Lower lobe of right lung (tissue), 2 donors: ENCODE data around the gene SLC9A8. TPM values are rescaled to one million over a fixed set of nuclear protein-coding genes. Genes with fewer than 3 reads are reported as not detected.
A peak's percentile ranks its signal among the peaks of the same experiment; 100 is the strongest.

Experiments
- ATAC-seq, 2 donors: fragments of 200-7000 bp; cut with Tn5 transposase; one replicate each; pipeline ENCODE4 v1.9.1; 2020 to 2022; ENCODE audit warnings: mild to moderate bottlenecking in 2 of 2, moderate library complexity in 2 of 2
- DNase-seq: peaks from one replicate; pipeline ENCODE4 v3.0.0-alpha.2; 2020
- H3K27ac ChIP-seq: fragments of 200-600 bp; one replicate; pipeline ENCODE4 v1.8.0; 2022
- H3K27me3 ChIP-seq: fragments of 200-600 bp; one replicate; pipeline ENCODE4 v1.8.0; 2022; ENCODE audit warnings: low read depth
- H3K36me3 ChIP-seq: fragments of 200-600 bp; one replicate; pipeline ENCODE4 v1.8.0; 2022; ENCODE audit warnings: mild to moderate bottlenecking
- H3K4me1 ChIP-seq: fragments of 200-600 bp; one replicate; pipeline ENCODE4 v1.8.0; 2022
- H3K4me3 ChIP-seq: fragments of 200-600 bp; one replicate; pipeline ENCODE4 v1.8.0; 2022; ENCODE audit warnings: mild to moderate bottlenecking
- H3K9me3 ChIP-seq: fragments of 200-600 bp; one replicate; pipeline ENCODE4 v1.8.0; 2022
- intact Hi-C: fragments of 100-400 bp; cut with DNase I; formaldehyde crosslinking; loops from one replicate; pipeline ENCODE4 v1.11.0; 2022
- total RNA-seq: library from RNA; stranded (reverse); fragmentation: NEBNext Ultra II Directional; extraction: Animal tissue kit (Norgen Biotek cat#: 25700); gene quantifications from one replicate; pipeline ENCODE4 v1.2.1, GENCODE V29; 2021
- TF ChIP-seq, protein P1 (sequence below): fragments of 200-600 bp; IDR thresholded peaks from one replicate; pipeline ENCODE4 v1.8.0; 2022; ENCODE audit warnings: antibody characterized with exemption, mild to moderate bottlenecking
- donor health status: DM: no; HTN: yes; CAD: no; lungs with severe emphysema.

Gene SLC9A8
- total RNA-seq, 1 donor from 2014 or later = 17.7 TPM

DNA sequence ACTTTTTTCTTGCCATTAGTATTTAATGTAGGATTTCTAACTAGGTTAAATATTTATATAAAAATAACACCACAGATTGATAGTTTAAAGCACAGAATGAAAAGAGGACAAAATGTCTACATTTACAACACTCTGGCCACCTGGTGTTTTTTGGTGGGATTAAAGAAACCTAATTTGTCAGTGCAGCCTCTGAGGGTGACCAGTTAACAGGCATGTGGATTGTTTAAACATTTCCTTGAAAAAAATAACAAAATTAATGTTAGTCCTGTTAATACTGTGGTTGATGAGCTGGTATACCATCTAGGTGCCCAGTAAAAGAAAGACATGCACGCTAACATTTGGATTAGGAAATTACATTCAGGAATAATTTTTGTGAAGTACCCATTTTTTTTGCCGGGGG is 8.8 kb downstream of the SLC9A8 start:
- TF ChIP-seq, protein P1, sequence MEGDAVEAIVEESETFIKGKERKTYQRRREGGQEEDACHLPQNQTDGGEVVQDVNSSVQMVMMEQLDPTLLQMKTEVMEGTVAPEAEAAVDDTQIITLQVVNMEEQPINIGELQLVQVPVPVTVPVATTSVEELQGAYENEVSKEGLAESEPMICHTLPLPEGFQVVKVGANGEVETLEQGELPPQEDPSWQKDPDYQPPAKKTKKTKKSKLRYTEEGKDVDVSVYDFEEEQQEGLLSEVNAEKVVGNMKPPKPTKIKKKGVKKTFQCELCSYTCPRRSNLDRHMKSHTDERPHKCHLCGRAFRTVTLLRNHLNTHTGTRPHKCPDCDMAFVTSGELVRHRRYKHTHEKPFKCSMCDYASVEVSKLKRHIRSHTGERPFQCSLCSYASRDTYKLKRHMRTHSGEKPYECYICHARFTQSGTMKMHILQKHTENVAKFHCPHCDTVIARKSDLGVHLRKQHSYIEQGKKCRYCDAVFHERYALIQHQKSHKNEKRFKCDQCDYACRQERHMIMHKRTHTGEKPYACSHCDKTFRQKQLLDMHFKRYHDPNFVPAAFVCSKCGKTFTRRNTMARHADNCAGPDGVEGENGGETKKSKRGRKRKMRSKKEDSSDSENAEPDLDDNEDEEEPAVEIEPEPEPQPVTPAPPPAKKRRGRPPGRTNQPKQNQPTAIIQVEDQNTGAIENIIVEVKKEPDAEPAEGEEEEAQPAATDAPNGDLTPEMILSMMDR = no peak

DNA sequence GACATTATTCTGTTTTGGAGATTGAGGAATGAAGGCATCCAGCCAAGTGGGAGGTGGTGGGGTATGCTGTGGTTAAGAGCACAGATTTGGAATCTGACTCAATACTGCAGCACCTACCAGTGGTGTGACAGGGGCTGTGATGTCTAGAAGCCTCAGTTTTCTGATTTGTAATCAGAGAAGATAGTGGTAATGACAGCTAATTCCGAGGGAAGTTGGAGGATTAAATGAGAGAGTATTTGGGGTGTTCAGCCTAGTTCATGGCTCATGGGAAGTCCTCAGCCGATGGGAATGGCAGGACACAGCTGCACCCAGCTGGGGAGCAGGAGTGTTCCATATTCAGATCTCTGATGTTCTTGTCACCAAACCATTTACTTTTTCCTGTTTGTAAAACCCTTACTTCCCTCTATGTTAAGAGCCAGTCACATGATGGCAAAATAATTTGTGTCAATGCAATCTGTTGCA is 9.3 kb downstream of the SLC9A8 start:
- ATAC-seq (peak; percentile 8 to 54), DNase-seq (no peak)
- Histone ChIP-seq H3K36me3 (peaks cover 65% of the 10 kb centered on the region), H3K4me3 (no peak overlapping the region), H3K27ac (peak overlapping the region; percentile 20), H3K9me3 (no peaks in the 10 kb centered on the region), H3K4me1 (peaks cover 40% of the 10 kb centered on the region), H3K27me3 (no peaks in the 10 kb centered on the region)
- intact Hi-C loops = no loop called here
- TF ChIP-seq, protein P1 = no peak

More for the DNA sequence above, 8.8 kb downstream of the SLC9A8 start:
- Histone ChIP-seq H3K9me3 (no peaks in the 10 kb centered on the region), H3K36me3 (peaks cover 64% of the 10 kb centered on the region), H3K4me3 (no peak overlapping the region), H3K27ac (peak overlapping the region; percentile 20), H3K4me1 (peaks cover 39% of the 10 kb centered on the region), H3K27me3 (no peaks in the 10 kb centered on the region)
- no peak for DNase-seq
- ATAC-seq = no peak
- intact Hi-C loops = no loop called here

DNA sequence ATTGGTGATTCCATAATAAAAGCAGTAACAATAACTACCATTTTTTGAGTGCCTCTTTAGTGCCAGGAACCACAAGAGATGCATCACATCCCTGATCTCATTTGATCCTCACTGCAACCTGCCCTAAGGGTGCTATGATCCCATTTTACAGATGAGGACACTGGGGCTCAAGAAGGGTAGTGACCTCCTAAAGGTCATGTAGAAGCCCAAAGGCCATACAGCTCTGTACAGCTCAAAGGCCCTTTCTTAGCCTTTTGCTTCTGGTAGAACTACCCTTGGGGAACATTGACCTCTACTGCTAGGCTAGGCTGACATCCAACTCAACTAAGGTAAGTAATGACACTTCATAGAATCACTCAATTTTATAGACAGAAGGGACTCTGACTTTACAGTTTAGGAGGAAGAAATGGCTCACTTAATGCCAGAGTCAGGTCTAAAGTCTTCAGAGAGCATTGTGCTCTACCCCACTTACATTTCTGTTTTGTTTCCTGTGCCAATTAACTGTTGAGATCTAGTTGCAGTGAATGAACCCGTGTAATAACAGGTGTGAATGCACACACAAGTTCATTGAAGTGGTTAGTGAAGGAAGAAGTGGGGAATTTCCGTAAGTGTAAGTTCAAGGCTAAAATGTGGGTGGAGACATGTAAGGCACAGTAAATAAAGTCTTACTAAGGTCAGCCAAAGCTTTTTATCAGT is 10.7 kb downstream of the SLC9A8 start:
- peaks cover 58% of the 10 kb centered on the region for H3K36me3 ChIP-seq
- H3K9me3 ChIP-seq = no peaks in the 10 kb centered on the region
- H3K27me3 ChIP-seq = no peaks in the 10 kb centered on the region
- H3K4me3 ChIP-seq = no peak overlapping the region
- ATAC-seq = peak in 1 of 2 donors; percentile 15
- intact Hi-C loops = no loop called here
- H3K27ac ChIP-seq = peak overlapping the region; percentile 25
- no peak for DNase-seq
- TF ChIP-seq, protein P1 = no peak
- peaks cover 40% of the 10 kb centered on the region for H3K4me1 ChIP-seq

DNA sequence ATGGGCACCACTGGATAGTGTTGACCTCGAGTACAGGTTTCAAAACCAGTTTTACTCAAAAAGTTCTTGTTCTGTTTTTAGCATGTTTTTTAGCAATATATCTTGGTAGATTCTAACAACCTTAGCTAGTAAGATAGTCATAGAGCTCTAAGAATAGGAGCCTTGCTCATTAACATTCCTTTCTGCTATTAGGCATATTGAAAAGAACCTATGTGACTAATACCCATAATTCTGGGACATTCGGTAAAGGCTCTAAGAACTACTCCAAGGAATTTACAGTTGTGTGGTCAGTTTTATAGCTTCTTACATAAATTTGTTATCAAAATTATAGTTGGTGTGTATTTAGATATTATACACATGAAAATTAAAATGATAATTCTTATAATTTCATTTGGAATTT is 11.6 kb downstream of the SLC9A8 start:
- Histone ChIP-seq H3K4me3 (no peak overlapping the region), H3K36me3 (peaks cover 55% of the 10 kb centered on the region), H3K27ac (no peak overlapping the region), H3K27me3 (no peaks in the 10 kb centered on the region), H3K4me1 (peaks cover 40% of the 10 kb centered on the region), H3K9me3 (no peaks in the 10 kb centered on the region)
- DNase-seq (no peak), ATAC-seq (no peak)
- TF ChIP-seq, protein P1 = no peak
- intact Hi-C loops = no loop called here

DNA sequence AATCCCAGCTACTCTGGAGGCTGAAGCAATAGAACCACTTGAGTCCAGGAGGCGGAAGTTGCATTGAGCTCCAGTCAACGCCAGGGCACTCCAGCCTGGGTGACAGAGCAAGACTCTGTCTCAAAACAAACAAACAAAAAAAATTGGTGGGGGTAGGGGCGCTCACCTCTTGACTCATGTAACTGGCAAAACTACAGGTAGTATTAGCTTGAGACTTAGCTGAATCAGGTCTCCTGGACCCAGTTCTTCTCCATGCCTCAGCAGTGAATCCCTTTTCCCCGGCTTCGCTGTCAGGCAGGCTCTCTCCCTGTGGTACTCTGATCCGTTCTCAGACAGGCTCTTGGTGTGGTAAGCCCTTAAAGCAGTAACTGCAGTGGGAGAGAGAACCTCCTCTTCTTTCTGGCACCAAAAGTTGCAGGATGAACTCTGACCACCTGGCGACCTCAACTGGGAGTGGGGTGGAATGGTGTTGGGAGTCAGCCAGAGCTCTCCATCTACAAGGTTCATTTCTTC is 12.9 kb downstream of the SLC9A8 start:
- H3K36me3 ChIP-seq = peaks cover 54% of the 10 kb centered on the region
- peak overlapping the region; percentile 44 for H3K27ac ChIP-seq
- ATAC-seq (peak; percentile 92 to 93), DNase-seq (peak; percentile 76)
- TF ChIP-seq, protein P1 = no peak
- intact Hi-C loops = no loop called here
- no peak overlapping the region for H3K4me3 ChIP-seq
- no peaks in the 10 kb centered on the region for H3K27me3 ChIP-seq
- peaks cover 40% of the 10 kb centered on the region for H3K4me1 ChIP-seq
- H3K9me3 ChIP-seq = no peaks in the 10 kb centered on the region
